ENCODE results near the gene LRG1. TPM values are rescaled to one million over a fixed set of nuclear protein-coding genes. Genes with fewer than 3 reads are reported as not detected.

The LRG1 gene
- total RNA-seq, 2 donors from 2014 or later, result 2.5 to 3.6 TPM

- TF ChIP-seq POLR2A (IDR thresholded peaks at IDR 0.05) (no peak), POLR2AphosphoS5 (IDR thresholded peaks at IDR 0.05) (no peak), CTCF (IDR thresholded peaks at IDR 0.05) (no peak)
- Histone ChIP-seq H3K4me1 (replicated peaks) (no peaks in the 10 kb centered on the region), H3K36me3 (peaks cover 15 to 36% of the 10 kb centered on the region in 2 donors), H3K9me3 (no peaks in the 10 kb centered on the region), H3K27me3 (replicated peaks; ENCODE audit: insufficient read depth) (no peaks in the 10 kb centered on the region), H3K27ac (no peak overlapping the region), H3K4me3 (no peak overlapping the region)
- intact Hi-C loops (cut with DNase I), result no loop called here
- no peak for DNase-seq (ENCODE audit: low spot score)
- 93% methylated on average over 61 of the region's 61 CpGs for WGBS
Observed at GRCh38 chr19:4493929-4494690, 45.7 kb downstream of the LRG1 start.

- WGBS, result 91% methylated on average over 40 of the region's 41 CpGs
- Histone ChIP-seq H3K36me3 (peaks cover 15 to 36% of the 10 kb centered on the region in 2 donors), H3K27ac (no peak overlapping the region), H3K9me3 (no peaks in the 10 kb centered on the region), H3K27me3 (replicated peaks; ENCODE audit: insufficient read depth) (no peaks in the 10 kb centered on the region), H3K4me3 (no peak overlapping the region), H3K4me1 (replicated peaks) (no peaks in the 10 kb centered on the region)
- intact Hi-C loops (cut with DNase I), result no loop called here
- TF ChIP-seq CTCF (IDR thresholded peaks at IDR 0.05), result no peak
- DNase-seq (ENCODE audit: low spot score), result no peak
Observed at GRCh38 chr19:4493104-4493928, 46.5 kb downstream of the LRG1 start.

- WGBS, result 90% methylated on average over 3 of the region's 3 CpGs
- H3K27me3 ChIP-seq (replicated peaks; ENCODE audit: insufficient read depth), result no peaks in the 10 kb centered on the region
- intact Hi-C loops (cut with DNase I), result no loop called here
- H3K9me3 ChIP-seq, result no peaks in the 10 kb centered on the region
- H3K27ac ChIP-seq, result no peak overlapping the region
- no peak overlapping the region for H3K4me3 ChIP-seq
- H3K36me3 ChIP-seq, result peaks cover 12 to 34% of the 10 kb centered on the region in 2 donors
- H3K4me1 ChIP-seq (replicated peaks), result no peaks in the 10 kb centered on the region
- no peak for TF ChIP-seq POLR2AphosphoS5 (IDR thresholded peaks at IDR 0.05)
- TF ChIP-seq POLR2A (IDR thresholded peaks at IDR 0.05), result no peak
- TF ChIP-seq CTCF (IDR thresholded peaks at IDR 0.05), result no peak
- no peak for DNase-seq (ENCODE audit: low spot score)
Observed at GRCh38 chr19:4492337-4493103, 47.3 kb downstream of the LRG1 start.

GRCh38 chr19:4491446-4491845 lies 48.4 kb downstream of the LRG1 start:
- 95% methylated on average over 21 of the region's 21 CpGs for WGBS
- TF ChIP-seq POLR2A (IDR thresholded peaks at IDR 0.05) (no peak), CTCF (IDR thresholded peaks at IDR 0.05) (no peak), POLR2AphosphoS5 (IDR thresholded peaks at IDR 0.05) (no peak)
- H3K27me3 ChIP-seq (replicated peaks; ENCODE audit: insufficient read depth), result no peaks in the 10 kb centered on the region
- H3K4me1 ChIP-seq (replicated peaks), result no peaks in the 10 kb centered on the region
- no peaks in the 10 kb centered on the region for H3K9me3 ChIP-seq
- intact Hi-C loops (cut with DNase I), result no loop called here
- H3K27ac ChIP-seq, result no peak overlapping the region
- peaks cover 12 to 25% of the 10 kb centered on the region in 2 donors for H3K36me3 ChIP-seq
- no peak for DNase-seq (ENCODE audit: low spot score)
- H3K4me3 ChIP-seq, result no peak overlapping the region
